HG02973 (cell line): Measurements from ENCODE around the gene FAM219B.

Experiments
- ATAC-seq: cut with Tn5 transposase; IDR thresholded peaks from one replicate; pipeline ENCODE4 v1.9.1; 2021; ENCODE audit warnings: moderate library complexity; ENCODE audit not compliant: unreplicated experiment

Gene FAM219B

DNA sequence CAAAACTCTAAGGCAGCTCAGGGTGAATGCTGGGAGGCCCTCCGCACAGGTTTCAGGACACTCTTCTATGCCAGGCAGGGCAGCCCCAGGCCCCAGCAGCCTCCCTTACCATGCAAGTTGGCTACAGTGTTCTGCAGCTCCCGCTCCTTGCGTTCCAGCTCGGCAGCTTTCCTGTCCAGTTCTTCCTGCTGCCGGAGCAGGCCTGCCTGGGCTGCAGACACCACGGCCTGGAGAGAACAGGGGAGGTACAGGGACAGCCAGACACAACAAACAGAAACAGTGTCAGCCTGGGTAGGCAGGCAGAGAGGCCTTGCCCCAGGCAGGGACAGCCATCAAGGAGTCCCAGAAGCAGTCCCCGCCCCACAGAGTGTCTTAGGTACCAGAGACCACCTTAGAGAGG, 54.7 kb downstream of the FAM219B start:
- ATAC-seq, result no peak

DNA sequence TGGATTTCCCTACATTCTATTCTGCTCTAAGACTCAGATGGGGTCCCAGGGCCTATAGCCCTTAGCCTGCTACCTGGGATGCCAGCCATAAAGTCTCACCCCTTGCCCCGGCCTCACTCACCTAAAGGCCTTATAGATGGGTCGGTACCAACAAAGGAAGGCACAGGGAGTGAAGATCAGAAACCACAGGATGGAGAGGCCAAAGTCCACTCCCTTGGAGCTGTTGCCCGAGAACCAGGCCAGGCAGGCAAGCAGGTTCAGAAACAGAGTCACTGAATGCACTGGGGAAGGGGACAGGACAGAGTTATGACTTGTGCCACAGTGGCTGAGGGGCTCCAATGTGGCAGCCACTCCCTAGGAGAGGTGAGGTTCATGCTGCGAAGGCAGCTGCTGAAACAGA, 56.3 kb downstream of the FAM219B start:
- no peak for ATAC-seq
